ENCODE measurements around the gene AUP1.

The AUP1 gene

GRCh38 chr2:74513605-74514367, 15.7 kb downstream of the AUP1 start:
- no peak for DNase-seq (ENCODE audit: low read depth)

DNA sequence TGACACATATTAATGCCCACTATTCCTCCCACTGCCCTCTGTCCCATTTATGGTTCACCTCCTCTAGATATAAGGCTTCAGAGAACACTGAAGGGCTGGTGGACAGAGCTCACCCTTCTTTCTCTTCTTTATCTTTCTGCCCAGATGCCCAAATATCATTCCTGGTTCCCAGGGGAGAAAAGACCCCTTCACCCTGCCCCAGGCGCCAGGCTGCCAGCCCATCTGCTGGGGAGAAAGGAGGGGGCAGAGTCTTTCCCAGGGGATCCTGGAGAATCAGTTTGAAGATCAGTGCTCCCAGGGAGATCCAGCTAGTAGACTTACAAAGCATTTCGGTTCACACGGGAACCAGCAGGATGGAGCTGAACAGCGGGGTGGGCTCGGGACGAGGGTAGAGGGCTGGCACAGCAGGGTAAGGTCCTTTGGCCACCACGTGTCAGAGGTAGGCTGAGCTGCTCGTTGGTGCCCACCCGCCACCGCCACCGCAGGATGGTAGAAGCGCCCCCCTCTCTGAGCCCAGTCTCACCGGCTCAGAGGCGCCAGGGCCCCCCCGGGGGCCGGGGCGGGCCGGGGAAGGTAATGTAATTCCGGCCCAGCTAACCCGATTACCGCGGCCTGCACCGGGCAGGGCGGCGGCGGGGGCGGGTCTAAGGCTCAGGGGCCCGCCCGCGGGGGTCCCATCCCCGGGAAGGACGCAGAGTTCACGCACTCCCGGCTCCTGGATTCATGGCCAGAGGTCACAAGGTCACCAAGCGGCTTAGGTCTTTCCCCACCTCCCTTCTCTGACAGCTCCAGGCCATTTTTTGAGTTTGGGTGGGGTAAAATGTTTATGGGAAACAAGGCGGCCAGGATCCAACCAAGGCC, 16.5 kb downstream of the AUP1 start:
- no peak for DNase-seq (ENCODE audit: low read depth)

DNA sequence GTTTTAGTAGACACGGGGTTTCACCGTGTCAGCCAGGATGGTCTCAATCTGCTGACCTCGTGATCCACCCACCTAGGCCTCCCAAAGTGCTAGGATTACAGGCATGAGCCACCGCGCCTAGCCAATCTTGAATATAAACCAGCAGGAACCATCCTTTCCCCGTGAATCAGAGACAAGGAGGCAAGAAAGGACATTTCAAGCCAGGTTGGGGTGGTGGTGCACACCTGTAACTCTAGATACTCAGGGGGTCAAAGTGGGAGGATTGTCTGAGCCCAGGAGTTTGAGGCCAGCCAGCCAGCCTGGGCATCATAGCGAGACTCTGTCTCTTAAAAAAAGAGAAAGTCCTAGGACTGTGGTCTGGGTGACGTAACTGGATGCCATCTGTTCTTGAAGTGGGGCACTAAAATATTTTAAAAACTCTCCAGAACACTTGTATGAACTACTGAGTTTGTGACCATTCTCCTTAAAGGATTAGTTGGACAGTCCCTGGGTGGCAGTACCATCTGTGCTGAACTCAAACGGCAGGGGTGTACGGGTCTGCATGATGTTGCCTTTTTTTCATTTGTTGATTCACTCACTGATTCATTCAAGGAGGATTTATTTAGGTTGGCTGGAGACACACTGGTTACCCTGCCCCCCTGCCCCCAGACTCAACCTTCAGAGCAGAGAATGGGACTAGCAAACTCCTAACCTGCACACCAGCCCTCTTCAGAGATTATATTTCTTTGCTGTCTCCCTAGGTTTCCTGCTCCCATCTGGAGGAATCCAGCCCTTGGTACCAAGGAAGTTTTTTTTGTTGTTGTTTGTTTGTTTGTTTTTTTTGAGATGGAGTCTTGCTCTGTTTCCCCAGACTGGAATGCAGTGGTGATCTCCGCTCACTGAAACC, 18.2 kb downstream of the AUP1 start:
- DNase-seq (ENCODE audit: low read depth) = no peak

- DNase-seq (ENCODE audit: low read depth) = no peak
Observed at GRCh38 chr2:74510272-74510671, 19.2 kb downstream of the AUP1 start.

DNA sequence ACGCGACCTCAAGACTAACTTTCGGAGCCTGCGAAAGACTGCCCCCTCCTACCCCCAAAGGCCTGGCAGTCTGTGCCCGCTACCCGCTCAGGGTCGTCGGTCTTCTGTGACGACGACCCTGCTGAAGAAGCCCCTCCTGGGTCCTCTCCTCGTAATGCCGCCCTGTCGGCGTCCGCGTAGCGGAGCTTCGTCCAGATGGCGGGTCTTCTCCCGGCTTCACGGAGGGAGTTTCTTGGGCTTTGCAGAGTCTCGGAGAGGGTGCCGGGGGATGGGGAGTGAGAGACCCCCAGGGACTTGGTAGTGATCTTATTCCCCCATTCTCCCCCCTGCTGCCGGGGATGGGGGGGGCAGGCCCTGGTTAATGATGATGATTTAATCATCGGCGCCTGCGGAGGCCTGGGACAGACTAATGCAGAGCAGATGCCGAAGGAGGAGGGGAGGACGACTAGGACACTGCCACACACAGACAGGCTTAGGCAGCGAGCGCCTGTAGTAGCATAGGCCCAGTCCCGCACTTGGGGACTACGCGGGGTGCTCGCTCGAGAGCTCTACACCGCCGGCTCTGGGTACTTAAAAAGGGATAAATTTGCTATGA, 21.5 kb downstream of the AUP1 start:
- no peak for DNase-seq (ENCODE audit: low read depth)

DNA sequence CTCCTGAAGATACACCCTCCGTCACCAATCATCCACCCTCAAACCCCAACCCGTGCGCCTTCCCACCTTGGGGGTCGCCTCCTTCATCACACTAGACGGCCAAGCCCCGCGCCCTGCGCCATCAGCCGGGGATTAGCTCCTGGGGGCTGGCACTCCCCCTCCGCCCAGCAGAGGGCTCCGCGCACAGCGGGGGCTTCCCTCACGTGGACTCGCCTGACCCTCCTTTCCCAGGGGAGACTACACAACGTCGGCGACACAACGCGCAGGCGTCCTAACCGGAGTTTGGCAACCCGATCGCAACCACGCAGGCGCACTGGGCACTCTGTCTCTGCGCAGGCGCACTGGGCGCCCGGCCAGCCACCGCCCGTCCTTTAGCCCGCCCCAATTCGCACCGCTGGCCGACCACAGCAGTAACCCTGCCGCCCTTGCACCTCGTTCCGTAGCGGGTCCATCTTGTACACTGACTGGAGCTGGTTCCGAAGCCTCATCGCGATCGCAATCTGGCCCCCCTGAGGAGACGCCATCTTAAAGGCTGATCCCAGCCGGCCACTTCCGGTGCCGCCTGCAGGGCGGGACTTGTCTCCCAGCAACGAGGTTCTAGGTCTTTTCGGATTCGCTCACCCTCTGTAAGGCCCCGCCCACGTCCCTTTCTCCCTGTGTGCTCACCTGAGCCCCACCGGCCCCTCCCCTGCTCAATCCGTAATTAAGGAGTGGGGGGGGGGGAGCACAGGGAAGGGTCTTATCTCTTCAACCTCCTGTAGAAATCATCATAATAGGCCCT, 22.2 kb downstream of the AUP1 start, which contains the start of gene PCGF1:
Gene PCGF1, minus strand, starts transcription at position 551 of the 781 bp plus-strand sequence. Its CDS starts 27 bp downstream, at position 524.
- DNase-seq (ENCODE audit: low read depth) = peak; percentile 98

DNA sequence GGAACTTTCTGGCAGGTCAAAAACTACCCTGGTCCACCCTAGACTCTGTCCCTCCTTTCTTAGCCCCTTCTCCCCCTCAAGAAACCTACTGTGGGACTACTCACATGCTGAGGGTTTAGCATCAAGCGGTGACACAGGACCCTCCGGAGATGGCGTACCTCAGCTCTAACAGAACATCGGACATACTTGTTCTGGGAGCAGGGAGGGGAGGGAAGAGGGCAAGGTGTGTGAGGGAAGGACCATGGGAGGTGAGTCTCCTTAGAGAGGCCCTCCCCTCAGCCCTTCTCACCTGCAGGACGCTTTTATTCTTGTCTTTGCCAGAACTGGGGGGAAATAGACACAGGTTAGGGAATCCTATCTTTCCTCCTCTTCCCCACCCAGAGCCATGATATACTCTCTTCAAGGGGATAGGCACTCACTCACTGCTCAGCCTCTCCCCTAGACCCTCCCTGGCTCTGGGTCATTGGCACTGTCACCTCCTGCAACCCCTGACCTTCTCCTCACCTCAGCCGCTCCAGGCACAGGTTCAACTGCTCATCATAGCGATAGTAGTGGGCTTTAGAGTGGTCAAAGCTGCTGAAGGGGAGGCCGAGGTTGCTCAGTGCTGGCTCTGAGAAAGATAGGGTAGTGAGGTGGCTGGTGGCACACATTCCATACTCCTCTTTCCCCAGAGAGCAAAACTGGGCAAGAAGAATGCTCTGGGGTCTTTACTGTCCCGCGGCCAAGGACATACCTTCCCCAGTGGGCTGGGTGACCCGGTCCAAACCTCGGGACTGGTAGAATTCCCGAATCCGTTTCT, 23.9 kb downstream of the AUP1 start:
- DNase-seq (ENCODE audit: low read depth) = no peak

- DNase-seq (ENCODE audit: low read depth) = no peak
Observed at GRCh38 chr2:74504591-74504990, 24.9 kb downstream of the AUP1 start.

DNA sequence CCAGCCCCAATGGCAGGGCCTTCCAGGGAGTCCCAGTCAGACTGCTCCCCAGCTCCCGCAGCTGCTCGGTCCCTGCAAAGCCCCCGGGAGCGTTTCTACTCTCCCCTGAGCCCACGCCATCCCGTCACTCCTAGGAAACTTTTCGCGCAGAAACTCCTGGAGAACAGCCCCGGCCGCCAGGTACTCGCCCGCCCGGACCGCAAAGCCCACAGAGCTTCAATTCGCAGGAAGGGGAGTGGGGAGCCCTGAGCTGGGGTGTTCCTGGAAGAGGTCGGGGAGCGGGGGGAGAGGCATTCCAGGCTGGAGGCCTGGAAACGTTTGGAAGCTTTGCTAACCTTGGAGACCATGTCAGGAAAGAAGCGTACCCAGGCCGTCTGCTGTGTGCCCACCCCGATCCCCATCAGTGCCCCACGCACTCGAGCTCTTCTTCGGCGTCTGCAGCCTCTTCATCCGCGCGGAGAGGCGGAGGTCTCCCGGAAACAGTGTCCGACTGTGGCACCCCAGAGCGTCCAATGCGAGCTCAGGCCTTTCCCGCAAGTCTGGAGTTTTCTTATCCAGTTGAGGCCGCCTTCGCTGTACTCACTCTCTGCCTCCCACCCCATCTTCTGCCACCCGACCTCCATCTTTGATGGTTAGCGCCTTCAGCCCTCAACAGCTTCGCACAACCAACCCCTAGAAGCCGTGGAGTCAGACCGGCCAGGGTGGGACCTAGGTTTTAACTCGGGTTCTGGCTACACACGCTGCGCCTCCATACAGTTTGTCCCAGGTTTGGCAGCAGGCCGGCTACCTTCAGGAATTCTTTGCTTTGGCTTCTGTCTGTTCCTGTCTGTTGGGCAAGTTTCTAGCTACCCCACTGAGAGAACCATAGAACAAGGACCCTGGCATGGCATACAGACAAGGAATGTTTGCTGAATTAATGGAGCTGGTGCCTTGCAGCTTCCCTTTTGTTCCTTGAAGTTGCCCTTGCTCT, 25.7 kb downstream of the AUP1 start:
- DNase-seq (ENCODE audit: low read depth) = no peak

DNA sequence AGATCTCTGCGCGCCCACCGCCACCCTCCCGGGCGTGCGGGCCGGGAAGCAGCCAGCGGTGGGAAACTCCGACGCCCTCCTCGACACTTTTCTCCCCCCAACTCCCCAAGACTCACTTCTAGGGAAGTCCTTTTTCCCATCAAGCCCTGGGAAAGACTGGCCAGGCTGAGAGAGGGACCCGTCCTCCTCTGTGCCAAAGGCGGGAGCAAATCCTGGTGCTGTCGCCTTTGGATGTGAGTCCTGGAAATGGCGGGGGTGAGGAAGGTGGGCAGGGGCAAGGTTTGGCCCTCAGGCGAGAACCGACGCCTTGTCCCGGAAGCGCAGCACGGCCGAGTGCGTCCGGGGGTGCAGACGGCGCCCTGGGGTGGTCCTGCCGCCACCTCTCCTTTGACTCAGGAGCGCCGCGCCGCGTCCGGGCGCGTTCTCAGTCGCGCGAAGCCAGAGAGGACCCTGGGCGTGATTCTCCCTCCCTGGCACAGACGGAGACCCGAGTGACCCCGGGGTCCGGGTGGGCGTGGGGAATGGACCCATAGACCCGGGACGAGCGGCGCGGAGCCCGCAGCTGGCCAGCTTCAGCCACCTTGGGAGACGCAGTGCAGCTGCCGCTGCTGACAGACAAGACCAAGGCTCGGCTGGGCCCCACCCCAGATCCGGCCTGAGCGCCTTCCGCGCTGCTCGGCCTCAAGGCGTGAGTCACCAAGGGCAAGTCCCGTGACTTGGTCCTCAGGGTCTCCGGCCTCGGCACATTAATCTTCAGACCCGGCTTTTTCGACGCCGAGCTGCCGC, 26.6 kb downstream of the AUP1 start:
- DNase-seq (ENCODE audit: low read depth) = no peak

- no peak for DNase-seq (ENCODE audit: low read depth)
Observed at GRCh38 chr2:74502147-74502719, 27.3 kb downstream of the AUP1 start.

DNA sequence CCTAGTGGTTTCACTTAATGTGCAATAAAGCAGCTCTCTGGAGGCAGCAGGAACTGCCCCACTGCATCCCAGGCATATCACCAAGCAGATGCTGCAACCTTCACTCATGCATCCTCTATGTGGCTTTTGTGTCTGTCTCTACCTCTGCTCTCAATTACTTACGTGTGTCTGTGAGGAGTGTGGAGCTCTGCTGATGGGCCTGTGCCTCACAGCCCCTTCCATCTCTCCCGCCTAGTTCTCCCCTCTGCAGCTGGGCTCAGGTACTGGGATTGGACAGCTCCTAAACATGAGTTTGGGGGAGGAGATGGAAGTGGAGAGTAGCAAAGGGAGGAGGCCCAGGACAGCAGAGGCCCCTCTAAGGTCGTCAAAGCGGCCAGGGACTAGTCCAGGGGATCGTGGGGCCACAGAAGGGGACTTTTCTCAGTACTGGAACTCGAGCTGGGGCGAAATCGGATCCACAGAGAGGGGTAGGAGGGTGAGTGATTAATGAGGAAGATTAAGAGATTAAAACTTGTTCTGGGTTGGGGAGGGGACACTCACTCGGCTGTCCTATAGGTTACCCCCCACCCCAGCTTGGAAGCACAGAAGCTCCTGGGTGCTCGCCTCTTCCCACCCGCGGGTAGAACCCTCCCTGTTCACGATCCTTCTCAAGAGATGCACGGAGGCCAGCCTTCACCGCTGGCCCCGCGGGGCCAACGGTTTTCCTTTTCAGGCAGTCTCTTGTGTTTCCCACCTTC, 28.0 kb downstream of the AUP1 start:
- no peak for DNase-seq (ENCODE audit: low read depth)

DNA sequence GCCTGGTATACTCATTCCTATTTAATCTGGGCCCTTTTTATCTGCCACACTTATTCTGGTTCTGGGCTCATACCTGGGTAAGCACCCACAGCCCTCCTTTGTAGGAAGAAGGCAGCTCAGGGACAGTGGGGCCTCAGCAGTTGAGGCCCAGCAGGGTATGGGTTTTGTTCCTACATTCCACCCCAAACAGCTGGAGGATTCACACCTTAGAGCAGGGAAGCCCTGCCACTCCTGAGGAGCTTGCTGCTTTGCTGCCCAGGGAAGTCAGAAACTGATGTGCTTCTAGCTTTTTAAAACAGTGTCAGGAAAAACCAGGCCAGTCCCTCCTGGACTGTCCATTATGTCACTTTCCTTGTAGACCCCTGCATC, 28.9 kb downstream of the AUP1 start:
- no peak for DNase-seq (ENCODE audit: low read depth)

GRCh38 chr2:74499940-74500577, 29.4 kb downstream of the AUP1 start:
- DNase-seq (ENCODE audit: low read depth) = no peak

DNA sequence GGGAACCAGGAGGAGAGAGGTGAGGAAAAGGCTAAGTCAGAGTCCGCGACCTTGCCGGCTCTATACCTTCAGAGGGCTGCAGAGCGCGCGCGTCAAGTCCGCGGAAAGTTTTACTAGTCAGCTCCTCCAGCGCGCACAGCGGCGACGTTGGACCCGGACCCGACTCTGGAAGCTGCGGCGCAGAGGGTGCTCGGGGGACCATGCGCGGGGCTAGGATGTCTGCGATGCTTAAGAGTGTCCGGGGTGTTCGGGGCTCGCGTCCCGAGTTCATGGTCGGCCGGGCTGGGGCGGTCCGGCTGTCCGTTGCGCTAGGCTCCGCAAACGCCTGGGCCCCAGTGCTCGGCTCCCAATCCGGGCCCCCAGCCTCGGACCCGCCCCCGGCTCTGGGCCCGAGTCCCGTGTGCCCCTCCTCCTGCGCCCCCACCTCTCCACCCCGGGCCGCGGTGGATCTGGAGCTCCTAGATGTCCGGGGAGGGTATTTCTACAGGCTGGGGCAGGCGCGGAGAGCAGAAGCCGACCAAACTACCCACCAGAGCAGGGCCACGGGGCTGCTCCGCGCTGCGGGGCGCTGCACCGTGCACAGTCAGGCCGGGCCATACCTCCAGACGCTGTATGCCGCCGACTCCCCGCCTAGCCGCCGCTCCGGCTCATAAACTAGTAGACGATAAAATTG, 30.1 kb downstream of the AUP1 start, which contains the start of gene LBX2:
Gene LBX2, minus strand, starts transcription at position 337 of the 673 bp plus-strand sequence. Its CDS starts 66 bp downstream, at position 271.
- DNase-seq (ENCODE audit: low read depth) = no peak
